HG03342 (cell line): Measurements from ENCODE around the gene CEBPE.
A peak's percentile ranks its signal among the peaks of the same experiment; 100 is the strongest.

ENCODE experiments used
- ATAC-seq: cut with Tn5 transposase; IDR thresholded peaks from one replicate; pipeline ENCODE4 v1.9.1; 2021; ENCODE audit warnings: mild to moderate bottlenecking, moderate library complexity; ENCODE audit not compliant: unreplicated experiment

Gene CEBPE

DNA sequence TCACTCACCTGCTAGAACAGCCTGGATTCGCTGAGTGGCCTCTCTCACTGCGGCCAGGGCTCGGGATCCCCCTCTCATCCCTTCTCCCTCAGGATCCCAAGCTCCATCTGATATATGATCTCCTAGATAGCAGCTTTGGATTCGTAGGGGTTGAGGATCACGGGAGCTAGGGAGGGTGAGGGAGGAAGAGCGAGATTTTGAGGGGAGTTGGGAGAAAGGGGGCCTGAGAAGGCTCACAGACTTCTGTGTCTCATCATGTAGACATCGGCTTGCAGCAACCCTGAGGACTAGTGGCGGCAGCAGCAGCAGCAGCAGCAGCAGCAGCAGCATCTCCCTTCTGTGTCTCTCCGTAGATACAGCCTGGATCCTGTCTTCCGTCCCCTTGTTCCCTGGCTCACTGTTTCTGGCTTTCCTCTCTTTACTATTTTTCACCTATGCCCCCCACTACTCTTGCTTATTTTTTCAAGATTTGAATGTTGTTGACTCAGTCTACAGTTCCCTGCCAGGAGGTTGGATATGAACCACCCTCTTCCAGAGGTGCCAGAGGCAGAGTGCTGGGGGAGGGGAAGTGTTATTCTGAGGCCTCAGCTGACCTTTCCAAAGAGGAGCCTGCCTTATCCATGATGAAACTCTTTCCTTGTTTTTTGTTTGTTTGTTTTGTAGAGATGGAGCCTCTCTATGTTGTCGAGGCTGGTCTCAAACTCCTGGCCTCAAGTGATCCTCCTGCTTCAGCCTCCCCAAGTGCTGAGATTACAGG, 14.3 kb downstream of the CEBPE start, which contains the start of gene CIROP:
TSS of gene CIROP (minus strand) at position 399 of the 757 bp plus-strand sequence. CDS start at position 330, 69 bp downstream.
- no peak for ATAC-seq

DNA sequence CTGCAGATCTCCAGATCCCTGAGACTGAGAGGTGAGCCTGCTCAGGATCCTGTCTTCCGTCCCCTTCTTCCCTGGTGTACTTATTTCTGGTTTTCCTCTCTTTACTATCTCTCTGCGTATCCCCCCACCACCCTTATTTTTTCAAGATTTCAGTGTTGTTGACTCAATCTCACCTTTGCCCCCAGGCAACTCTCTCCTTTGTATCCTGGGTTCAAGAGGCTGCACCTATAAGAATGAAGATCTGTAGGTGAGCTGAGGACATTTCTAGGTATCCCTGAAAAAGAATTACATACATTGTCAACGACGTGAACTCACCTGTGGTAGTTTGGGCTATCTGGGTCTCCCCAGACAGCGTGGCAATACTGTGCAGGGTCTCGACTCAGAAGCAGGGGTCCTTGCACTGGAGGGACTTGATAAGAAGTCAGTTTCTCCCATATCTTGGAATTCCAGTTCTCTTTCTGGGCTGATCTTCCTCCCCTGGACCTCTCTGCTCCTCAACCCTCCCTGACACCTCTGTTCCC, 14.9 kb downstream of the CEBPE start:
- no peak for ATAC-seq

DNA sequence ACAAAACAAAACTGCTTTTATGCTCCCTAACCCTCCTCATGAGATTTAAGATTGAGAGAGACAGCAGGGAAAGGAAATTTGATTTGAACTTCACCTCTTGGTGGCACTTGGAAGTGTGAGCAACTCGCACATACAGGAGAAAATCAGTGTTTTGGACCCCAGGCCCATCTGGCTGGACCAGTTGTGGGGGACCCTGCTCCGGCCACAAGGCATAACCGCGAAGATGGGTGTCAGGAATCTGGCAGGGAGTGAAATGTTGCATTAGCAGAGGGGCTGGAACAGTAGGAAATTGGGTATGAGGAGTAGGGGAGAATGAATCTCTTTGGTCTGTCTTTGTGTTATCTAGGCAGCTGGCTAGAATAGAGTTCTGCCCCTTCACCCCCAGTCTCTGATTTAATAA, 15.5 kb downstream of the CEBPE start:
- no peak for ATAC-seq

DNA sequence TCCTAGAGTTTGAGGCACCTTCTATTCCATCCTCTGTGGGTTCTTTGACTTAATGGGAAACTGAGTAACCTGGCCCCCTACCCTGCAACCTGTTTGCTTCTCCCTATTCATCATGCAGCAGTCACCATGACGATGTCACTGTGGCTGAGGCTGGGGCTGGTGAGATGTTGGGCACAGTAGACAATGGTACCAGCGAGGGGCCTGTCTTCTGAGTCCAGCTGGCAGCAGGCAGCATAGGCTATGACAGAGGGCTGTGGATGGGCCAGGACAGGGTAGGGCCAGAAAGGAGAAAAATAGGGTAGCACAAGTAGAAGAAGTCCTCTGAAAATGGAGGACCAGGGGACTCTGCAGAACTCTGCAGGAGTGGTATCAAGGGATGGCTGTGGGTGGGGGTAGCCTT, 16.3 kb downstream of the CEBPE start:
- no peak for ATAC-seq

DNA sequence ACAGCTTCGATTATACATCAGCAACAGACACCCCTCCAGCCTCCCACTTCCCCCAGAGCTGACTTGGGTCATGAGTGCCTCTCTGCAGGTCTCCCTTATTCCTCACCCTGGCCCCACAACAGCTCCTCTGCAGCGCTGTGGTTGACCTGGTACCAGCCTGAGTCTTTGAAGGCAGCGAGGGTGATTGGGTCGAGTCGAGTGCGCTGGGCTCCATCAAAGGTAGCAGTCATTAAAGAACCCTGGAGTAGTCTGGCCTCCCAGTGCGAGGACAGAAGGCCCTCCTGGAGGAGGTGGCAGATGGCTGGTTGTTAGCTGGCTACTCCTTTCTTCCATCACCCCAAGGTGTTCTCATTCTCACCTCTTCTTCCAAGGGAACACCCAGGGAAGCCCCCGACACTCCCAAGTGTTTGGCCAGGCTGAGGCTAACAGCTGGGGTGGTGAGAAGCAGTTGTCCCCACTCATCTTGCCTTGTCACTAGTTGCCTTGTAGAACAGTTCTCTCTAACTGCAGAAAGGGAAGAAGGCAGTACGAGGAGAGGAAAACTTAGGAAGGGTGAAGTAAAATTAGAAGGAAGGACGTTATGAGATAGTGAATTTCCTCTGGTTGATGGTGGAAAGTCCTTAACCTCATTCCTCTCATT, 16.9 kb downstream of the CEBPE start:
- no peak for ATAC-seq

DNA sequence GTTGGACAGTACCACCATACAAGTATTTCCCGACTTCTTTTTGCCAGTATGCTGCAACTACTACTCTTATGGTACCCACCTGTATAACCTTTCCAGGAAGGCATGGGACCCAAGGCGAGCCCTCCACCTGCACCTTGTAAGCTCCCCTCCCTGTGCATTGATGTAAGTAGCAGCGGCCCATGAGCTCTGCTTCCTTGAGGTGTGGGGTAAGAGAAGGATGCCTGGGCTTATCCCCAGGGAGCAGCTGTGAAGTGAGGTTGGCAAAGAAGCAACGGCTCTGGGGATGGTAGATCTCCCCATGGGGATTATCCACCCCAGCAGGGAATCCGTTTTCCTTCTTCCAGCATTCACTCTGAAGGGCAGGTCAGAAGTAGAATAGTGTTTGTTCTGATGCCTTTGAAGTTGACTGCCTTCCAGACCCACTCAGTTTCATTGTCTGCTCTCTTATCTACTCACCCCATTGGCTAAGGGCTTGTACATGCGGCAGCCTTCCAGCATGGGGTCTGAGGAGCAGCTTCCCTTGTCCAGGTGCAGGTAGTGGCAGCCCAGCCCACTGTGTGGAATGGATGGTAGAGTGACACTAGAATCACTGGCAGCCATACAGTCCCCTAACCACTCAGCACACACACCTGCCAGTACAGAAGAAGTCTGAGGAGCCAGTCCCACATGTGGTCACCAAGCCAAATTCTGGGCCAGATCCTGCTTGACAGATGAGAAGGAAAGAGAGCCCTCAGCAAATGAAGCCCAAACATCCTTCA, 17.7 kb downstream of the CEBPE start:
- ATAC-seq, result no peak

DNA sequence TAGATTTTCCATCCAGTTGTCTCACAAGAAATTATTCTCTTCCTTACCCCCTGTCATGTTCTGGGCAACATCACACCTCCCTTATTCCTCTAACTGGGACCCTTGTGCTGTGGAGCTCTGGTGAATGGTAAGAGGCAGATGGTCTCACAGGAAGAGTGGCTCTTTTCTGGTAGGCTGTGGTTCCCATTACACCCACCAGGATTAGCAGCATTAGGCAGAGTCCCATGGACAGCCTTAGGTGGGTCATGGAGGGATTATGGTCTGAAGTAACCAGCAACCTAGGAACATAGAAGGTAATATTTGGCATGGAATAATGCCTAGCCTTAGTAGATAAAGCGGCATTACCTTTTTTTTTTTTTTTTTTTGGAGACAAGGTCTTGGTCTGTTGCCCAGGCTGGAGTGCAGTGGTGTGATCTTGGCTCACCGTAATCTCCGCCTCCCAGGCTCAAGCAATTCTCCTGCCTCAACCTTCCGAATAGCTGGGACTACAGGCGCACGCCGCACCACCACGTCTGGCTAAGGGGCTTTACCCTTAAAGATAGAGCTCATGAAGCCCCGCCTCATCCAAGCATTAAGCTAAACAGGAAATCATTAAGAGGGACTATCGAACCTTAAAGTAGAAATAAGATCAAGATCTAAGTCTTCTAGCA, 19.7 kb downstream of the CEBPE start:
- ATAC-seq, result no peak

DNA sequence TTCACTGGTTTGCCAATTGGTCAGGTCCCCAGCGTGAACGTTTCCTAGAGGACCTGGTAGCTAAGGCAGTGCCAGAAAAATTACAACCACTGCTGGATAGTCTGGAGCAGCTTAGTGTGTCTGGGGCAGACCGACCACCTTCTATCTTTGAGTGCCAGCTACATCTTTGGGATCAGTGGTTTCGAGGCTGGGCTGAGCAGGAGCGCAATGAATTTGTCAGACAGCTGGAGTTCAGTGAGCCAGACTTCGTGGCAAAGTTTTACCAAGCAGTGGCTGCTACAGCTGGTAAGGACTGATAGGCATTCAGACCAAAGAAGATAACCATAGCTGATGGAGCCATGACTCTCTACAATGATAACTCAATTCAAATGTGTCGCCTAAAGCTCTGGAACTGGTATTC, 21.3 kb downstream of the CEBPE start:
- ATAC-seq, result no peak

DNA sequence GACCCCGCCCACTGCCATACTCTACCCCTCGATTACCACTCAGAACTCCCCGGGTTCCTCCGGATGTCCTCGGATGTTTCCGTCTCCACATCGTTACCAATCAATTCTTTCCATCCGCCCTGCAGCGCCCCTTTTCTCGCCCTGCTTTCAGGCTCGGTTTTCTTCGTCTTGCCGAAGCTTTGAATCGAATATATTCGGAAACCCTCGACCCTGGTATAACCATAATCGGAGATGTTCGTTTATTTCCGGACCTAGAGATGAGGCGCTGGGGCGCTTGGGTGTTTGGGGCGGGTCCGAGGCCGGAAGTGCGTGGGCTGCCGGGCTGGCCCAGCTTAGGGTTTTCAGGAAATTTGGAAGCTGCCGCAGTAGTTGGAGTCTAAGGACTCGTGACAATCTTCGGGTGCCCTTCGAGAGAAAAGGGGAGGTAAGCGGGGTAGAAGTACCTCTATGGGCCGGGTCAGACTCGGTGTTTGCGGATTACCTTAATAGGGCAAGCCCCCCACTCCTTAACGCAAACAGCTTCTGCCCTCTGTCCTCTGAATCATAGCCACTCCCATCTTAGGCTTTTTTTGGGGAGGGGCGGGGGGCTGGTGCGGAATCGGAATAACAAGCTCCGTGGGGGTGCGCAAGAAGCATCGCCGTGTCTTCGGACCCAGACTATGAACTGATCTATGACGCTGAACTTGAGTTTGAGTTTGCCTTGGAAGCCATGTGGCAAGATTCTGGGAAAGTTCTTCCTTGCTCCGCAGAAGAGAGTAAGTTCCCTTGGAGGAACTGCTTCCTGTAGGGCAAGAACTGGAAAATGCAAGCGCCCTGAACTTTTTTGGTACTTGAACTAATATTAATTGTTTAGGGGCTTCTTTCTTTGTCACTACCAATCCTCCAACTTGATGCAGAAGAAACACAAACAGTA, 23.6 kb downstream of the CEBPE start, which contains the start of gene C14orf119:
TSS of gene C14orf119 (plus strand) at position 310 of the 913 bp plus-strand sequence. CDS start 2,154 bp downstream, outside the sequence.
- ATAC-seq, result peak; percentile 89

DNA sequence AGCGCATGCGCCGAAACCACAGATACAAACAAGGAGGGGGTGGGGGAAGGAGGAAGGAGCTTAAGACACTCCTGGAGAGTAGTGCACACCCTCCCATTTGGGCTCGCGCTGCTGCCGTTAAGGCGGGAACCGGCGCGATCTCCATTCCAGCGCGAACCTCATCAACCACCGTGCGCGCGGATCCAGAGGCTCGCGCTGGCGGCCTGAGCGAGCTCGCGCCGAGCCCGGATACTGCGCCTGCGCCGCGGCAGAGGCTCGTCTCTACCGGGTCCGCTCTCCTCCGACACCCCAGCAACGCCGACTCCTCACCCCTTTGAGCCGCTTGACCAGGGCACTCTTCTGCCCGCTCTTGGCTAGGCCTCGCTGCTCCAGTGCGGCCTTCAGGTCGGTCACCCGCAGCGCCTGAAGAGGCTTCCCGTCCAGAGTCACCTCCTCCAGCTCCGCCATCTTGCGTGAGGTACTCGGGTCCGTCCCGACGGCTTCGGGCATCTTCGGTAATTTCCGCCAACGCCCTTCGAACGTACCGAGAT, 24.3 kb downstream of the CEBPE start, which contains the start of gene ACIN1:
TSS of gene ACIN1 (minus strand) at position 471 of the 530 bp plus-strand sequence. CDS start at position 447, 24 bp downstream.
- ATAC-seq, result peak; percentile 23

DNA sequence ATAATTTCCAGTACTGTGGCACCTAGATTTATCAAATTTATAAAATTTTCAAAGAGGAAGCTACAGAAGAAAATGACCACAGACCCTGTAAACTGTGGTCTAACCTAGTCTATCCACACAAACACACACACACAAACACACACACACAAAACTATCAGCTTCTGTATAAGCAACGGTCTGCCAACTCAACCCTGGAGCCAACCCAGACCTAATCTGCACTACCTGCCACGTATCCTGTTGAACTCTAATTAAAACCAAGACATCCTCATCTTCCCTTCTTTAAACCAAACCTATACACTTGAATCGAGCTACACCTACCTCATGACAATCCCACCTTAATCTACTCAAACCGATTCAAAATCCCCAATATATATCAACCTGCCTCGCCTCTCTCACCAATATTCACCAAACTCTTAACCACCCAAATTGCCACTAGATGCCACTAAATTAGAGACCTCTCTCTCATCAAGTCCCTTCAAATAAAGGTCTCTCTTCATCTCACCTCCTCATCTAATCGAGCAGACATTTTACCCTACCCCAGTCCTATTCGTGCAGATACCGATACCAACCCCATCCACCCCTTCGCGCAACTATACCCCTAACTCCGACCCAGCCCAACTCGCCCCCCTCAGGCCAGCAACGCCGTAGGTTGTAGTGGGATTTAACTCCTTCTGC, 24.9 kb downstream of the CEBPE start:
- peak; percentile 28 for ATAC-seq

DNA sequence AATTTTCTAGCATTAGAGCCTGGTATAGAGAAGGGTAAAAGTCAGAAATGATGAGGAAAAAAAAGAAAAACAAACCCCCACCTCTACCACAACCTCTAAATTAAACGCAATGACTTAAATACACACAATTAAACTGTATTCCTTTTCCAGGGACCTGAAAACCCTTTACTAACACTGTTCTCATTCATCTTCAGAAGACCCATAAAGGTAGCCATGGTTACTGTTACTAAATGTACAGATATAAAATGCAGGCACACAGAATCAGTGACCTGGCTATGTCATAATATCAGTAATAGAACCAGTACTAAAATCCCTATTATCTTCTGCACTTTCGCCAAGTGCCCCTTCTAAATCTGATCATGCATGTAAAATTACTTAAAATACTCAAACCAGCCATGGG, 25.5 kb downstream of the CEBPE start:
- ATAC-seq, result no peak

DNA sequence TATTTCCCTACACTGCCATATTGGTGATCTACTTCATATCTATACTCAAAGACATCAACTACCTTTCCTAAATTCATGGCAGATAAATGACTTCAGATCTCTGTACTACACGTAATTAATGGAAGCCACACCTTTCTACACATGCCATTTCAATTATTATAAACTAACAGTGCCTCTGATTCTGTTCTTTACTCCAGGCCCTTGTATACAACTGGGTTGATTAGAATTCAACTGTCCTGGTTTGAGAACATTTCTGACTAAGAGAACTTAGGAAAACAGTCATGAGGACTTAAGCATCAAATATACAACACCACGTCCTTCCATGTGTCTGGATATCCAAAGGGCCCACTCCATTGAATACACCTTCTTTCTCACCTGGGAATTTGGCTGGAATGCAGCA, 26.0 kb downstream of the CEBPE start:
- ATAC-seq, result no peak

DNA sequence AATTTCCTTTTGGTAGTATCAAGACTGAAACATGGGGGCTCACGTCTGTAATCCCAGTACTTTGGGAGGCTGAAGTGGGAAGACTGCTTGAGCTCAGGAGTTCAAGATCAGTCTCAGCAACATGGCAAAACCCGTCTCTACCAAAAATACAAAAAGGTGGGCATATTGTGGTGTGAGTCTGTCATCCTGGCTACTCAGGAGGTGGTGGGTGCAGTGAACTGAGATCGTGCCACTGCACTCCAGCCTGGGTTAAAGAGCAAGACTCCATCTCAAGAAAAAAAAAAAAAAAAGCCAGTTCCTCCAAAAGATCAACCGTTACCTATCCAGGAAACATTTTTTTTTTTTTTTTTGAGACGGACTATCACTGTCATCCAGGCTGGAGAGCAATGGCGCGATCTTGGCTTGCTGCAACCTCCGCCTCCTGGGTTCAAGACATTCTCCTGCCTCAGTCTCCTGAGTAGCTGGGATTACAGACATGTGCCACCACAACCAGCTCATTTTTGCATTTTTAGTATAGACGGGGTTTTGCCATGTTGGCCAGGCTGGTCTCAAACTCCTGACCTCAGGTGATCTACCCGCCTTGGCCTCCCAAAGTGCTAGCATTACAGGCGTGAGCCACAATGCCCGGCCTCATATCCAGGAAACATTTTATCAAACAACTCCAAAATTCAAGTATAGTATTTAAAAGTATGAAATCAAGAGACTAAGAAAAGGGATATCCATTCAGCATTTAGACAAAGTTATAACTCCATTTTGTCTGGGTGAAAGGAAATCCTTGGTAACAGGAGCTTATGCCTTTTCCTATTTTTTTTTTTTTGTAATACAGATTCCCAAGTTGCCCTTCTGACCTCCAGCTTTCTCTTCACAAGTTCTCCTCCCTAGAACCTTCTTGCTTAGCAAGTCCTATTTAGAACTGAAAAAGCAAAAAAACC, 27.5 kb downstream of the CEBPE start:
- ATAC-seq, result no peak

DNA sequence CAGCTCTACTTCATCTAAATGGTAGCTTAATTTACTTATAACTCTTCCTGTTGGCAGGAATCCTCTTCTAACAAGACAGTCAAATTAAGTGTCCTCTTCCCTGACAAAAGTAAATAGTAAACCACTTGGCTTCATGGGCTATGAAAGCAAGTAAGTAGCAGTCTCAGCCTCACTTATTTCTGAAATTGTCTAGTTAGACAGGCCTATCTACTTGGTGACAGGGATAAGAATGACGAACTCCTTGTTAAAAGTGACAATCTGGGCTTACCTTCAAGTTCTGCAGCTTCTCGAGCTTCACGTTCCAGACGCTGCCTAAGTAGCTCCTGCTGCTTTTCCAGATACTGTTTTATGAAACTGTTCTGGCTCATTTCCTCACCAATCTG, 28.8 kb downstream of the CEBPE start:
- ATAC-seq, result no peak

DNA sequence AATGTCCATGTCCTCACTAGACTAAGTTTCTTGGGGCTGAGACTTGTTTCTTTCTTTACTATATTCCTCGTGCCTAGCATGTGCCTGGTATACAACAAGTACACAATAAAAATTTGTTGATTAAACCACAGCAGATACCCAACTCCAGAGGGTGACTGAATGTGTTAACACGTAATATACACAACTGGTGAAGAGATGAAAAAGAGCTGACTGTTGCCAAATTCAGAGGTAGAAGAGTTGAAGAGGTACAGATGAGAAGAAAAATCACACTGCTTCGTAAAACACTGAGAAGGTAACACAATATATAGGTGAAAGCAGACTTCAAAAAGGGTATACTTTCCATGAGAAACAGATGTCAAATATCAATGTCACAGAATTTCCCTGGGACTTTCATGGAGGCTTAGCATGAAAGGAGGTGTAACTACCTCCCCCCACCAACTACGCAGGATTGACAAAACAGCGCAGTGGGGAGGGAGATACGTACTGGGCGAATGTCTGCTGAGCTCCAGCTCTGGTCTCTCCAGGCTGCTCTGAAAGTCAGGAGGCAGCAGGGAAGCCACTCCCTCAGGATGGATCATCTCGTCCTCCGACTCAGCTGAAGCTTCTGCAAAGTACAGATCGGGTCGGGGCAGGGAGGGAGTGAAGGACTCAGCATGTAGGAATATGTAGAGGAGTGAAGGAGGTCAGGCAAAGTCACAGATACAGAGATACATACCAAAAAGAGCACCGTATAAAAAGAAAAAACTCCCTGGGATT, 29.4 kb downstream of the CEBPE start:
- ATAC-seq, result no peak

DNA sequence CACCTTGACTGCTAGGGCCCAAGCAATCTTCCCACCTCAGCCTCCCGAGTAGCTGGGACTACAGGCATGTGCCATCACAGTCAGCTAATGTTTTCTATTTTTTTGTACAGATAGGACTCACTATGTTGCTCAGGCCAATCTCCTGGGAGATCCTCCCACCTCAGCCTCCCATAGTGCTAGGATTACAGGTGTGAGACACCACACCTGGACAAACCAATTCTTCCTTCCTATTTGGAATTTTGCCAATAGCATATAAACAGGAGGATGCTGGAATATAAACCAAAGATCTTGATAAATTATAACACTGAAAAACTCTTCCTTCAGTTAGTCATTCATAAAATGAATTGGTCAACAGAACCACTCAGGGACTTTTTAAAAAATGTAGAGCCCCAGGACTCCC, 32.5 kb downstream of the CEBPE start:
- ATAC-seq, result no peak
